GM12872 (cell line): Measurements from ENCODE around the gene CNTN5.

Experiments used
- CTCF ChIP-seq: IDR thresholded peaks from 3 replicates; pipeline ENCODE4 v1.5.1; 2011; ENCODE audit warnings: low read depth, mild to moderate bottlenecking, low read length, moderate library complexity; ENCODE audit not compliant: insufficient read depth

CNTN5 gene

GRCh38 chr11:99687320-99687719 lies 666.6 kb downstream of the CNTN5 start:
- TF ChIP-seq CTCF, result 0 out of 3 replicates have a peak, but pooled peaks have one; percentile 28

GRCh38 chr11:99693941-99694492 lies 673.3 kb downstream of the CNTN5 start:
- TF ChIP-seq CTCF, result no peak

- no peak for TF ChIP-seq CTCF
These were observed 674.4 kb downstream of the CNTN5 start for GRCh38 chr11:99695106-99695505.

- no peak for TF ChIP-seq CTCF
These were observed 686.1 kb downstream of the CNTN5 start for GRCh38 chr11:99706848-99707247.

GRCh38 chr11:99708928-99709672 lies 688.4 kb downstream of the CNTN5 start:
- no peak for TF ChIP-seq CTCF

- TF ChIP-seq CTCF, result no peak
These were observed 695.6 kb downstream of the CNTN5 start for GRCh38 chr11:99716302-99716701.

- no peak for TF ChIP-seq CTCF
These were observed 697.5 kb downstream of the CNTN5 start for GRCh38 chr11:99718291-99718690.
